Measurements from ENCODE around the gene PXT1. TPM values are rescaled to one million over a fixed set of nuclear protein-coding genes. Genes with fewer than 3 reads are reported as not detected.
"Not testable (repeated sequence)": the region's sequence is repeated elsewhere in the genome, so short reads cannot be mapped to it uniquely, and the experiment has no call there.

PXT1 gene
- total RNA-seq, 1 donor: under 0.01 TPM

DNA sequence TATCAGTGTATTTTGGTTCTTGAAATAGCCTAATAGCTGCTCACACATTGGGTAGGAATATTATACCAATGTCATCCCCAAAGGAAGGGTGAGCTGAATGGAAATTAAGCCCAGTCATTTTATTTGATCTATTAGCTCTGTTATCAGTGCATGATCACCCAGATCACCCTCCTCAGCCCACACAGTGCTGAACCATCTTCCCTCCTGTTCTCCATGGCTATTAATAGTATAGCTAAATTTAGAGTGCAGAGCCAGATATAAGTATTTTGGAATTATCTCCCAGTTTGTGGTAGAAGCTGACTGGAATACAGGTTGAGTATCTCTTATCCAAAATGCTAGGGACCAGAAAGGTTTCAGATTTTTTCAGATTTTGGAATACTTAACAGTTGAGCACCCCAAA lies 45.6 kb upstream of the PXT1 start:
- Histone ChIP-seq H3K4me1 (ENCODE audit: insufficient read depth, low read length) (peaks cover 12% of the 10 kb centered on the region), H3K9me3 (ENCODE audit: low read depth, low read length) (no peaks in the 10 kb centered on the region), H3K36me3 (ENCODE audit: insufficient read depth, low read length) (peaks cover 70% of the 10 kb centered on the region), H3K27ac (ENCODE audit: low read depth, low read length) (no peak overlapping the region), H3K4me3 (ENCODE audit: insufficient read depth, low read length) (no peak overlapping the region), H3K4me2 (ENCODE audit: insufficient read depth, low read length) (no peak overlapping the region), H3K27me3 (ENCODE audit: insufficient read depth, low read length) (no peaks in the 10 kb centered on the region), H3K79me2 (ENCODE audit: insufficient read depth, low read length) (no peaks in the 10 kb centered on the region), H4K20me1 (ENCODE audit: insufficient read depth, low read length) (peaks cover 18% of the 10 kb centered on the region), H2AFZ (ENCODE audit: low read length) (no peak overlapping the region)
- DNase-seq (ENCODE audit: insufficient read length, low spot score, missing footprints): no peak
- TF ChIP-seq, protein P1, sequence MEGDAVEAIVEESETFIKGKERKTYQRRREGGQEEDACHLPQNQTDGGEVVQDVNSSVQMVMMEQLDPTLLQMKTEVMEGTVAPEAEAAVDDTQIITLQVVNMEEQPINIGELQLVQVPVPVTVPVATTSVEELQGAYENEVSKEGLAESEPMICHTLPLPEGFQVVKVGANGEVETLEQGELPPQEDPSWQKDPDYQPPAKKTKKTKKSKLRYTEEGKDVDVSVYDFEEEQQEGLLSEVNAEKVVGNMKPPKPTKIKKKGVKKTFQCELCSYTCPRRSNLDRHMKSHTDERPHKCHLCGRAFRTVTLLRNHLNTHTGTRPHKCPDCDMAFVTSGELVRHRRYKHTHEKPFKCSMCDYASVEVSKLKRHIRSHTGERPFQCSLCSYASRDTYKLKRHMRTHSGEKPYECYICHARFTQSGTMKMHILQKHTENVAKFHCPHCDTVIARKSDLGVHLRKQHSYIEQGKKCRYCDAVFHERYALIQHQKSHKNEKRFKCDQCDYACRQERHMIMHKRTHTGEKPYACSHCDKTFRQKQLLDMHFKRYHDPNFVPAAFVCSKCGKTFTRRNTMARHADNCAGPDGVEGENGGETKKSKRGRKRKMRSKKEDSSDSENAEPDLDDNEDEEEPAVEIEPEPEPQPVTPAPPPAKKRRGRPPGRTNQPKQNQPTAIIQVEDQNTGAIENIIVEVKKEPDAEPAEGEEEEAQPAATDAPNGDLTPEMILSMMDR (IDR thresholded peaks at IDR 0.05; ENCODE audit: extremely low read depth, low read depth, low read length): no peak

DNA sequence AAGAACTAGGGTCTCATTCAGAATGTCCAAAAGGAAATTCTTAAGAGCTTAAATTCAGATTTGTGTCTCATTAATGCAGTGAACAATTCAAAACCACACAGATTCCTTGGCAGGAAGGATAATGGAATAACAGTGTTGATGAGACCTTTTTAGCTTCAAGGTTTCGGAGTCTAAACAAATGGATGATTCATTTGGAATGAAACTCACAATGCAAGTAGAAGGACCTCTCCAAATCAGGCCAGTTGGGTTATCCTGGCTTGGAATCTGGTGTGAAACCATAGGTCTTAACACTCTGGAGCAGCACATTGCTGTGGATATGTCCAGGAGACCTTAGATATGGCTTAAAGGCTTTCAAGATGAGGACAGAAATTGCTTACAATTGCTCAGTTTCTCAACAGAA lies 45.0 kb upstream of the PXT1 start:
- H2AFZ ChIP-seq (ENCODE audit: low read length): no peak overlapping the region
- H3K36me3 ChIP-seq (ENCODE audit: insufficient read depth, low read length): peaks cover 70% of the 10 kb centered on the region
- TF ChIP-seq, protein P1 (IDR thresholded peaks at IDR 0.05; ENCODE audit: extremely low read depth, low read depth, low read length): no peak
- no peaks in the 10 kb centered on the region for H3K9me3 ChIP-seq (ENCODE audit: low read depth, low read length)
- no peak overlapping the region for H3K4me3 ChIP-seq (ENCODE audit: insufficient read depth, low read length)
- H3K27ac ChIP-seq (ENCODE audit: low read depth, low read length): no peak overlapping the region
- no peak for DNase-seq (ENCODE audit: insufficient read length, low spot score, missing footprints)
- H3K4me2 ChIP-seq (ENCODE audit: insufficient read depth, low read length): no peak overlapping the region
- no peaks in the 10 kb centered on the region for H3K27me3 ChIP-seq (ENCODE audit: insufficient read depth, low read length)
- H3K4me1 ChIP-seq (ENCODE audit: insufficient read depth, low read length): peaks cover 11% of the 10 kb centered on the region
- H3K79me2 ChIP-seq (ENCODE audit: insufficient read depth, low read length): no peaks in the 10 kb centered on the region
- H4K20me1 ChIP-seq (ENCODE audit: insufficient read depth, low read length): peaks cover 17% of the 10 kb centered on the region

DNA sequence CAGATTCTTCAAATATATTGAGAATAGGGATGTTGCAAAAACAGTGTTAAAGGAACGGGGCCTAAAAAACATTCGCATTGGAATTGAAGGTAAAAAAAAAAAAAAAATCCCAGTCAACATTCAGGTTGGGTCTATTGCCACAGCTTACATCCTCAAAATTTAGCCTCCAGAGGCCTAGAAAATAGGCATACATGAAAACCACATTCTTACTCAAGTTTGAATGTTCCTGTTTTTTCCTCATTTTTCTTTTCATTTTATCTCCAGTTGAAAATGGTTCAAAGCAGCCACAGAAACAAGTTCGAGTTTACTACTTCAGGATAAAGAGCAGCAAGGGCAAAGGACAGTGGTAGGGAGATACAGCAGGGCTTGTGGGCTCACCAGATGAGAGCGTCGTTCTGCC lies 42.1 kb upstream of the PXT1 start:
- Histone ChIP-seq H3K27me3 (ENCODE audit: insufficient read depth, low read length) (no peaks in the 10 kb centered on the region), H3K79me2 (ENCODE audit: insufficient read depth, low read length) (peaks cover 6% of the 10 kb centered on the region), H2AFZ (ENCODE audit: low read length) (no peak overlapping the region), H4K20me1 (ENCODE audit: insufficient read depth, low read length) (peaks cover 5% of the 10 kb centered on the region), H3K4me3 (ENCODE audit: insufficient read depth, low read length) (no peak overlapping the region), H3K9me3 (ENCODE audit: low read depth, low read length) (no peaks in the 10 kb centered on the region), H3K4me2 (ENCODE audit: insufficient read depth, low read length) (no peak overlapping the region), H3K27ac (ENCODE audit: low read depth, low read length) (no peak overlapping the region), H3K36me3 (ENCODE audit: insufficient read depth, low read length) (peaks cover 89% of the 10 kb centered on the region), H3K4me1 (ENCODE audit: insufficient read depth, low read length) (peaks cover 11% of the 10 kb centered on the region)
- no peak for DNase-seq (ENCODE audit: insufficient read length, low spot score, missing footprints)
- TF ChIP-seq, protein P1 (IDR thresholded peaks at IDR 0.05; ENCODE audit: extremely low read depth, low read depth, low read length): no peak

DNA sequence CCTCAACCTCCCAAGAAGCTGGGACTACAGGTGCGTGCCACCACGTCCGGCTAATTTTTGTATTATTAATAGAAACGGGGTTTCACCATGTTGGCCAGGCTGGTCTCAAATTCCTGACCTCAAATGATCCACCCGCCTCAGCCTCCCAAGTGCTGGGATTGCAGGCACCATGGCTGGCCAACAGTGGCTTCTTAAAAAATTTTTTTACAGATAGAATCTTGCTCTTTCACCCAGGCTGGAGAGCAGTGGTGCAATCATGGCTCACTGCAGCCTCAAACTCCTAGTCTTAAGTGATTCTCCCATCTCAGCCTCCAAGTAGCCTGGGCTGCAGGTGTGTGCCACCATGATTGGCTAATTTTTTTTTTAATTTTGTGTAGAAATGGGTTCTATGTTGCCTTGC lies 40.7 kb upstream of the PXT1 start:
- not testable (repeated sequence) for H4K20me1 ChIP-seq (ENCODE audit: insufficient read depth, low read length); H3K9me3 ChIP-seq (ENCODE audit: low read depth, low read length); H3K4me2 ChIP-seq (ENCODE audit: insufficient read depth, low read length); H3K27ac ChIP-seq (ENCODE audit: low read depth, low read length); H2AFZ ChIP-seq (ENCODE audit: low read length); H3K4me3 ChIP-seq (ENCODE audit: insufficient read depth, low read length); DNase-seq (ENCODE audit: insufficient read length, low spot score, missing footprints); H3K27me3 ChIP-seq (ENCODE audit: insufficient read depth, low read length)
- Histone ChIP-seq H3K36me3 (ENCODE audit: insufficient read depth, low read length) (peaks cover 89% of the 10 kb centered on the region), H3K4me1 (ENCODE audit: insufficient read depth, low read length) (peaks cover 11% of the 10 kb centered on the region), H3K79me2 (ENCODE audit: insufficient read depth, low read length) (peaks cover 16% of the 10 kb centered on the region)

All from osteoblast (primary cell).